SK-N-SH (cell line): ENCODE data around the gene DAB2IP.

Experiments used
- RCOR1 ChIP-seq: fragments of 150-350 bp; IDR thresholded peaks from 2 replicates; pipeline ENCODE4 v1.6.1; 2017; ENCODE audit warnings: antibody characterized with exemption, low read length
- SMC3 ChIP-seq: IDR thresholded peaks from 2 replicates; pipeline ENCODE4 v1.6.1; 2012; ENCODE audit warnings: low read depth, low read length, improper control_type of control experiment
- TF ChIP-seq, protein P1 (sequence below): fragments of 200-600 bp; sonication (generic); IDR thresholded peaks from 2 replicates; pipeline ENCODE4 v1.6.1; 2017; ENCODE audit warnings: antibody characterized with exemption, mild to moderate bottlenecking, moderate library complexity

DNA sequence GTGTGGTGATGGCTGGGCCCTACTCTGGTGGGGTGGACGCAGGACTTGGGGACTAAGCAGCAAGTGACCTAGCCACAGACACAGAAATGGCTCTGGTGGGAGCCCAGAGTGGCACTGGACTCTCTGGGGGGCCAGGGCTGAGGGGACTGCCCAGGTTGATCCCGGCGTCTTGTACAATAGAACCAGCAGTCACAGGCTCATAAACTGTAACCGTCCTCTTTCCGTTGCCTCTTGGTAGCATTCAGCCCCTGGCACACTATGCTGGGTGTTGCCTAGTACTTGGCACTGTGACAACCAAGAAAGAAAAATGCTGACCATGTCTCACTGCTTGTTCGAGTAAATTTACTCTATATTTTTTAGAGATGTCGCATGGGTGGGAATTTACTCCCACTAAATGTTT, 80.5 kb downstream of the DAB2IP start:
- TF ChIP-seq SMC3: no peak
- TF ChIP-seq, protein P1, sequence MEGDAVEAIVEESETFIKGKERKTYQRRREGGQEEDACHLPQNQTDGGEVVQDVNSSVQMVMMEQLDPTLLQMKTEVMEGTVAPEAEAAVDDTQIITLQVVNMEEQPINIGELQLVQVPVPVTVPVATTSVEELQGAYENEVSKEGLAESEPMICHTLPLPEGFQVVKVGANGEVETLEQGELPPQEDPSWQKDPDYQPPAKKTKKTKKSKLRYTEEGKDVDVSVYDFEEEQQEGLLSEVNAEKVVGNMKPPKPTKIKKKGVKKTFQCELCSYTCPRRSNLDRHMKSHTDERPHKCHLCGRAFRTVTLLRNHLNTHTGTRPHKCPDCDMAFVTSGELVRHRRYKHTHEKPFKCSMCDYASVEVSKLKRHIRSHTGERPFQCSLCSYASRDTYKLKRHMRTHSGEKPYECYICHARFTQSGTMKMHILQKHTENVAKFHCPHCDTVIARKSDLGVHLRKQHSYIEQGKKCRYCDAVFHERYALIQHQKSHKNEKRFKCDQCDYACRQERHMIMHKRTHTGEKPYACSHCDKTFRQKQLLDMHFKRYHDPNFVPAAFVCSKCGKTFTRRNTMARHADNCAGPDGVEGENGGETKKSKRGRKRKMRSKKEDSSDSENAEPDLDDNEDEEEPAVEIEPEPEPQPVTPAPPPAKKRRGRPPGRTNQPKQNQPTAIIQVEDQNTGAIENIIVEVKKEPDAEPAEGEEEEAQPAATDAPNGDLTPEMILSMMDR: no peak
- no peak for TF ChIP-seq RCOR1
